Neuronal stem cell (in vitro differentiated cells): ENCODE results near the gene LAMC3.

Experiments
- DNase-seq: peaks from one replicate; pipeline ENCODE4 v3.0.0-alpha.2; 2013; ENCODE audit warnings: low spot score
- H2AFZ ChIP-seq: one replicate; pipeline ENCODE4 v1.6.1; 2013; ENCODE audit warnings: mild to moderate bottlenecking, low read length, inconsistent platforms
- H2AK5ac ChIP-seq: 2 replicates; pipeline ENCODE4 v1.6.1; 2013; ENCODE audit warnings: low read depth, mild to moderate bottlenecking, inconsistent platforms, low read length, moderate library complexity, mixed read lengths
- H2BK120ac ChIP-seq: 2 replicates; pipeline ENCODE4 v1.6.1; 2013; ENCODE audit warnings: low read depth, mild to moderate bottlenecking, inconsistent platforms, low read length, moderate library complexity, mixed read lengths
- H2BK12ac ChIP-seq: one replicate; pipeline ENCODE4 v1.6.1; 2013; ENCODE audit warnings: low read length, inconsistent platforms
- H2BK15ac ChIP-seq: 2 replicates; pipeline ENCODE4 v1.6.1; 2013; ENCODE audit warnings: mild to moderate bottlenecking, low read length, inconsistent platforms, mixed read lengths
- H2BK5ac ChIP-seq: one replicate; pipeline ENCODE4 v1.6.1; 2013; ENCODE audit warnings: inconsistent platforms, mild to moderate bottlenecking, low read length, moderate library complexity
- H3K14ac ChIP-seq: one replicate; pipeline ENCODE4 v1.6.1; 2013; ENCODE audit warnings: low read length, inconsistent platforms
- H3K18ac ChIP-seq: 2 replicates; pipeline ENCODE4 v1.6.1; 2013; ENCODE audit warnings: low read length, inconsistent platforms
- H3K23ac ChIP-seq: 2 replicates; pipeline ENCODE4 v1.6.1; 2013; ENCODE audit warnings: low read depth, mild to moderate bottlenecking, mixed read lengths, low read length, inconsistent platforms; ENCODE audit not compliant: poor library complexity
- H3K27ac ChIP-seq: replicated peaks from 3 replicates; pipeline ENCODE4 v1.5.1; 2013; ENCODE audit warnings: low read length, inconsistent platforms
- H3K27me3 ChIP-seq, 3 experiments: 2 replicates each; pipeline ENCODE4 v1.6.1; 2013; ENCODE audit warnings: low read length in 3 of 3, mild to moderate bottlenecking in 2 of 3, inconsistent platforms in 1 of 3, low read depth in 1 of 3, mixed read lengths in 1 of 3, moderate library complexity in 1 of 3; ENCODE audit not compliant: control insufficient read depth in 3 of 3, insufficient read depth in 3 of 3
- H3K36me3 ChIP-seq, 2 donors: replicated peaks in 1 of 2; 2 replicates each; pipeline ENCODE4 v1.6.1; 2013; ENCODE audit warnings: low read length in 2 of 2; ENCODE audit not compliant: control insufficient read depth in 2 of 2, insufficient read depth in 2 of 2
- H3K4ac ChIP-seq: 2 replicates; pipeline ENCODE4 v1.6.1; 2013; ENCODE audit warnings: inconsistent platforms, mild to moderate bottlenecking, low read length, moderate library complexity
- H3K4me1 ChIP-seq, 2 donors: 1 replicate in 1 of 2; 2 replicates in 1 of 2; pipeline ENCODE4 v1.6.1; 2013; ENCODE audit warnings: low read length in 2 of 2, low read depth in 1 of 2; ENCODE audit not compliant: control insufficient read depth in 2 of 2, insufficient read depth in 1 of 2
- H3K4me2 ChIP-seq: one replicate; pipeline ENCODE4 v1.6.1; 2013; ENCODE audit warnings: mild to moderate bottlenecking, low read length, inconsistent platforms; ENCODE audit not compliant: insufficient read depth, poor library complexity, severe bottlenecking
- H3K4me3 ChIP-seq, 2 donors: 2 replicates each; pipeline ENCODE4 v1.5.1; 2013; ENCODE audit warnings: low read length in 2 of 2, mild to moderate bottlenecking in 2 of 2, inconsistent platforms in 1 of 2, moderate library complexity in 1 of 2
- H3K79me1 ChIP-seq: one replicate; pipeline ENCODE4 v1.6.1; 2013; ENCODE audit warnings: low read depth, mild to moderate bottlenecking, inconsistent platforms, low read length, moderate library complexity
- H3K9ac ChIP-seq: one replicate; pipeline ENCODE4 v1.6.1; 2013; ENCODE audit warnings: mild to moderate bottlenecking, low read depth, low read length, inconsistent platforms; ENCODE audit not compliant: poor library complexity
- H3K9me3 ChIP-seq, 2 donors: replicated peaks in 1 of 2; 2 replicates each; pipeline versions ENCODE3 to v1.6.1; 2013; ENCODE audit warnings: low read length in 2 of 2, mild to moderate bottlenecking in 2 of 2, inconsistent platforms in 1 of 2, low read depth in 1 of 2, mixed read lengths in 1 of 2, moderate library complexity in 1 of 2; ENCODE audit not compliant: control insufficient read depth in 2 of 2, insufficient read depth in 1 of 2
- H4K8ac ChIP-seq: one replicate; pipeline ENCODE4 v1.6.1; 2013; ENCODE audit warnings: low read depth, mild to moderate bottlenecking, inconsistent platforms, low read length, moderate library complexity
- H4K91ac ChIP-seq: one replicate; pipeline ENCODE4 v1.6.1; 2013; ENCODE audit warnings: low read length, low read depth, mild to moderate bottlenecking, inconsistent platforms; ENCODE audit not compliant: poor library complexity
- WGBS, 2 donors: extraction: QIAGEN DNeasy Blood & Tissue Kit; methylation state at CpG; one replicate each; pipeline ENCODE4 v1.1.7; 2013; ENCODE audit warnings: missing lambda C conversion rate in 2 of 2, mixed read lengths in 1 of 2; ENCODE audit not compliant: insufficient read length in 2 of 2, insufficient replicate concordance in 1 of 2; ENCODE audit errors: extremely low coverage in 2 of 2; 5-methylcytosine and 5-hydroxymethylcytosine counted together

The LAMC3 gene

GRCh38 chr9:131096269-131097125 lies 87.5 kb downstream of the LAMC3 start, which contains the start of gene AIF1L:
Gene AIF1L (plus strand): TSS chr9:131096531. CDS start chr9:131096630, 99 bp downstream.
- Histone ChIP-seq H2BK120ac (peak within 1 kb of the TSS; percentile 65), H3K79me1 (peaks cover 7% of the 10 kb centered on the region), H4K8ac (no peak within 1 kb of the TSS), H3K4me3 (peak within 1 kb of the TSS; percentile 74 to 91), H3K27me3 (peaks cover 0 to 39% (median 0%) of the 10 kb centered on the region in 3 experiments), H4K91ac (peak within 1 kb of the TSS; percentile 30), H3K14ac (peak within 1 kb of the TSS; percentile 89), H3K36me3 (peaks cover 6 to 9% of the 10 kb centered on the region in 2 donors), H3K4ac (peak within 1 kb of the TSS; percentile 13), H2BK5ac (peak within 1 kb of the TSS; percentile 94), H3K18ac (peak within 1 kb of the TSS; percentile 99), H2BK15ac (peak within 1 kb of the TSS; percentile 69), H2AK5ac (peak within 1 kb of the TSS; percentile 53), H2AFZ (peak within 1 kb of the TSS; percentile 91), H3K4me1 (peaks cover 8 to 21% of the 10 kb centered on the region in 2 donors), H3K27ac (peak within 1 kb of the TSS; percentile 59), H3K9me3 (no peaks in the 10 kb centered on the region), H3K4me2 (peak within 1 kb of the TSS; percentile 85), H2BK12ac (no peak within 1 kb of the TSS), H3K23ac (peak within 1 kb of the TSS; percentile 99), H3K9ac (peak within 1 kb of the TSS; percentile 98)
- DNase-seq = peak; percentile 80
- no CpG with 5 or more reads among the region's 99 CpGs for WGBS, 2 donors

- Histone ChIP-seq H3K27ac (peak overlapping the region; percentile 11), H2BK120ac (no peak overlapping the region), H3K18ac (peak overlapping the region; percentile 76), H3K9ac (peak overlapping the region; percentile 85), H2BK5ac (no peak overlapping the region), H4K91ac (no peak overlapping the region), H3K4me1 (peaks cover 8 to 21% of the 10 kb centered on the region in 2 donors), H3K79me1 (peaks cover 7% of the 10 kb centered on the region), H2BK12ac (no peak overlapping the region), H2BK15ac (no peak overlapping the region), H2AFZ (peak overlapping the region; percentile 91), H3K36me3 (peaks cover 8 to 14% of the 10 kb centered on the region in 2 donors), H3K4me3 (peak overlapping the region; percentile 74 to 91), H3K23ac (peak overlapping the region; percentile 99), H3K27me3 (peaks cover 0 to 31% (median 0%) of the 10 kb centered on the region in 3 experiments), H3K14ac (peak overlapping the region; percentile 89), H3K4ac (no peak overlapping the region), H2AK5ac (no peak overlapping the region), H3K9me3 (no peaks in the 10 kb centered on the region), H3K4me2 (peak overlapping the region; percentile 85), H4K8ac (no peak overlapping the region)
- WGBS, 2 donors = no CpG with 5 or more reads among the region's 19 CpGs
- DNase-seq = no peak
These were observed 88.4 kb downstream of the LAMC3 start for GRCh38 chr9:131097126-131097947.

- no peak overlapping the region for H4K8ac ChIP-seq
- H3K27ac ChIP-seq = no peak overlapping the region
- H2AK5ac ChIP-seq = peak overlapping the region; percentile 97
- H3K4ac ChIP-seq = no peak overlapping the region
- H3K79me1 ChIP-seq = peaks cover 7% of the 10 kb centered on the region
- peaks cover 0 to 25% (median 0%) of the 10 kb centered on the region in 3 experiments for H3K27me3 ChIP-seq
- no peak overlapping the region for H3K14ac ChIP-seq
- peak overlapping the region; percentile 77 for H3K23ac ChIP-seq
- peak overlapping the region in 1 of 2 donors; percentile 74 for H3K4me3 ChIP-seq
- H2BK120ac ChIP-seq = no peak overlapping the region
- peak overlapping the region; percentile 35 for H2BK15ac ChIP-seq
- H3K4me1 ChIP-seq = peaks cover 8 to 21% of the 10 kb centered on the region in 2 donors
- no CpG with 5 or more reads among the region's 8 CpGs for WGBS, 2 donors
- no peaks in the 10 kb centered on the region for H3K9me3 ChIP-seq
- no peak for DNase-seq
- no peak overlapping the region for H2AFZ ChIP-seq
- peaks cover 13 to 14% of the 10 kb centered on the region in 2 donors for H3K36me3 ChIP-seq
- H2BK12ac ChIP-seq = no peak overlapping the region
- peak overlapping the region; percentile 40 for H3K18ac ChIP-seq
- no peak overlapping the region for H3K9ac ChIP-seq
- no peak overlapping the region for H4K91ac ChIP-seq
- no peak overlapping the region for H2BK5ac ChIP-seq
- peak overlapping the region; percentile 85 for H3K4me2 ChIP-seq
These were observed 88.9 kb downstream of the LAMC3 start for GRCh38 chr9:131097948-131098278.
